ENCODE results near the gene CCDC183.
"Not testable (repeated sequence)": the region's sequence is repeated elsewhere in the genome, so short reads cannot be mapped to it uniquely, and the experiment has no call there.

- not testable (repeated sequence) for TF ChIP-seq POLR2AphosphoS5 (IDR thresholded peaks at IDR 0.05); CTCF (IDR thresholded peaks at IDR 0.05; ENCODE audit: poor library complexity, severe bottlenecking)
Measured at GRCh38 chr9:136788644-136789522, 7.3 kb upstream of the CCDC183 start.

All from neural cell (in vitro differentiated cells).